ENCODE measurements around the gene SYMPK. TPM values are rescaled to one million over a fixed set of nuclear protein-coding genes. Genes with fewer than 3 reads are reported as not detected.

Gene SYMPK
- total RNA-seq, 1 experiment from 2014 or later: 47.7 TPM

- no peak for TF ChIP-seq SIN3A (IDR thresholded peaks at IDR 0.05; ENCODE audit: borderline replicate concordance, insufficient read depth, low read depth, low read length)
- no peak for TF ChIP-seq POLR2AphosphoS5 (IDR thresholded peaks at IDR 0.05; ENCODE audit: low read depth, low read length)
- no peak for TF ChIP-seq TCF7L2 (IDR thresholded peaks at IDR 0.05; ENCODE audit: low read depth, low read length)
- no peak for TF ChIP-seq REST (IDR thresholded peaks at IDR 0.05; ENCODE audit: insufficient read depth in 1 of 2, low read depth in 2 of 2, low read length in 1 of 2)
- no peak for TF ChIP-seq CTCF (IDR thresholded peaks at IDR 0.05)
- in situ Hi-C loops (cut with HindIII; ENCODE audit: low pct_unique_long_range_greater_than_20kb, low sequenced_read_pairs) (no loop called here), intact Hi-C loops (cut with micrococcal nuclease; ENCODE audit: unreplicated experiment) (no loop called here)
- POLR2A ChIA-PET: interaction anchor here (0.5 kb wide), 1 partner anchor 328 kb away, joined by 3 read pairs; no protein-coding TSS in a partner anchor
- Histone ChIP-seq H3K27me3 (ENCODE audit: control insufficient read depth, insufficient read depth, low read length) (no peaks in the 10 kb centered on the region), H3K9me3 (ENCODE audit: control insufficient read depth, insufficient read depth, low read depth, low read length) (no peaks in the 10 kb centered on the region), H3K36me3 (ENCODE audit: control insufficient read depth, insufficient read depth, low read length) (no peaks in the 10 kb centered on the region), H3K4me1 (ENCODE audit: control insufficient read depth, insufficient read depth, low read length) (no peaks in the 10 kb centered on the region), H3K27ac (ENCODE audit: low read length) (no peak overlapping the region), H3K4me3 (ENCODE audit: low read depth in 2 of 2, low read length in 2 of 2) (no peak overlapping the region)
- BruUV-seq (replicated peaks): no TSS peak
- ATAC-seq (no peak), DNase-seq (ENCODE audit: low read depth, low spot score) (no peak)
- CTCF ChIA-PET: no interaction called here
Measured at GRCh38 chr19:45908956-45909355, 46.0 kb upstream of the SYMPK start.

GRCh38 chr19:45906221-45906620 is 43.3 kb upstream of the SYMPK start:
- H3K27me3 ChIP-seq (ENCODE audit: control insufficient read depth, insufficient read depth, low read length): no peaks in the 10 kb centered on the region
- H3K4me1 ChIP-seq (ENCODE audit: control insufficient read depth, insufficient read depth, low read length): no peaks in the 10 kb centered on the region
- ATAC-seq (no peak), DNase-seq (ENCODE audit: low read depth, low spot score) (no peak)
- POLR2A ChIA-PET: no interaction called here
- intact Hi-C loops (cut with micrococcal nuclease; ENCODE audit: unreplicated experiment): no loop called here
- H3K36me3 ChIP-seq (ENCODE audit: control insufficient read depth, insufficient read depth, low read length): peaks cover 2% of the 10 kb centered on the region; the same call in 1 of the 2 replicates
- no peak for TF ChIP-seq POLR2AphosphoS5 (IDR thresholded peaks at IDR 0.05; ENCODE audit: low read depth, low read length)
- TF ChIP-seq REST (IDR thresholded peaks at IDR 0.05; ENCODE audit: insufficient read depth in 1 of 2, low read depth in 2 of 2, low read length in 1 of 2): no peak
- no peak for TF ChIP-seq SIN3A (IDR thresholded peaks at IDR 0.05; ENCODE audit: borderline replicate concordance, insufficient read depth, low read depth, low read length)
- no peak for TF ChIP-seq TCF7L2 (IDR thresholded peaks at IDR 0.05; ENCODE audit: low read depth, low read length)
- no peak for TF ChIP-seq CTCF (IDR thresholded peaks at IDR 0.05)
- no peak overlapping the region for H3K4me3 ChIP-seq (ENCODE audit: low read depth in 2 of 2, low read length in 2 of 2)
- BruUV-seq (replicated peaks): no TSS peak
- H3K9me3 ChIP-seq (ENCODE audit: control insufficient read depth, insufficient read depth, low read depth, low read length): no peaks in the 10 kb centered on the region
- H3K27ac ChIP-seq (ENCODE audit: low read length): no peak overlapping the region
- in situ Hi-C loops (cut with HindIII; ENCODE audit: low pct_unique_long_range_greater_than_20kb, low sequenced_read_pairs): no loop called here
- CTCF ChIA-PET: no interaction called here

All from Panc1 (cell line).